ENCODE measurements around the gene FOXL2.

FOXL2 gene

DNA sequence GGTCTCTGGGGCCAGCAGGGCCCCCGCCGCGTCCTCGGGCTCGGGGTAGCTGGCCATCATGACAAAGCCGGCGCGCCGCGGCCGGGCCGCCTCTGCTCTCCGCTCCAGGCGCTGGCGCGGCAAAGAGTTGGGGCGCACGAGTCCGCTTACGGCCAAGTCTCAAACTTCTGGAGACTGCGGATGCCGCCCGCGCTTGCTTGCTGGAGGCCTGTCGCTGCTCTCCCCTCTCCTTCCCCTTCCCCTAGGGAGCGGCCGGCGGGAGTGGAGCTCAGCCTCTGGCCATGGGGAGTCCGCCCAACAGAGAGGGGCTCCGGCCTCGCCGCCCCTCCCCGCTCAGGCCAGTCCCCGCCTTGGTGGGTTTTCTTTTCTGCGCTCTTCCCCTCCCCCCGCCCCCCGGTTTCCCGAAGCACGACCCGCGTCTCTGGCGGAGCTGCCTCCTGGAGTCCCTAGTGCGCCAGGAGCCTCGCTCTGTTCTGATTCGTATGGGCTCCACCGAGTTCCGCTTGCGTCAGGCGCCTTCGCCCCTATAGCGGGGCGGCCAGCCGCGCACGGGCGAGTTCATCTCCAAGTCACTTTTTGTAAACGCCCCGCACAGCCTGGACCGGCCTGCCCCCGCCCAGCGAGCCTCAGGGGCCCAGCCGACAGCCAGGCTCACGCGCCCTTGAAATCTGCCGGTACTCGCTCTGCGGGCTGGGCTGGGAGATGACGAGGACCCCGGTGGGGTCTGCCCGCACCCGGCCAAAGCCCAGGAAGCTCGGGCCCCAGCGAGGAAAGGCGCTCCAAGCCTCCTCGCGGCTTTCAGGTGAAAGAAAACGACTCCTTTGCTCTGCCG lies at the start of gene FOXL2, which contains the start of gene FOXL2NB:
Gene FOXL2, minus strand, starts transcription at position 475 of the 832 bp plus-strand sequence. Its CDS starts 415 bp downstream, at position 60.
Gene FOXL2NB, plus strand, starts transcription at position 555 of the 832 bp plus-strand sequence. Its CDS starts 148 bp downstream, at position 703.
- DNase-seq (ENCODE audit: extremely low spot score, insufficient read length, low read depth) (no peak), FAIRE-seq (no peak)

DNA sequence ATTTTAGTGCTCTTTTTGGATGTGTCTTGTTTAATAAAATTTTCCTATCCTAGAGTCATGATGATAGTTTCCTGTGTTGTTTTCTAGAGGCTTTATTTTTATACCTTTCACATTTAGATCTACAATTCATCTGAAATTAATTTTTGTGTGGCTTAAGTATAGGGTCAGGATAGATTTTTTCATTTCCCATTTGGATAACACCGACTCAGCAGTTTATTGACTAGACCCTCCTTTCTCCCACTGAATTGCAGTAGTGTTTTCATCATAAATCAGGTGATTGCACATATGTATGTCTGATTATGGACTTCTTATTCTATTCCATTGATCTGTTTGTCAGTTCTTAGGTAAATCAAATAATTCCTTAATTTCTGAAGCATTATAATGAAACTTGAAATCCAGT lies 48.8 kb upstream of the FOXL2 start:
- DNase-seq (ENCODE audit: extremely low spot score, insufficient read length, low read depth): no peak
- no peak for FAIRE-seq

DNA sequence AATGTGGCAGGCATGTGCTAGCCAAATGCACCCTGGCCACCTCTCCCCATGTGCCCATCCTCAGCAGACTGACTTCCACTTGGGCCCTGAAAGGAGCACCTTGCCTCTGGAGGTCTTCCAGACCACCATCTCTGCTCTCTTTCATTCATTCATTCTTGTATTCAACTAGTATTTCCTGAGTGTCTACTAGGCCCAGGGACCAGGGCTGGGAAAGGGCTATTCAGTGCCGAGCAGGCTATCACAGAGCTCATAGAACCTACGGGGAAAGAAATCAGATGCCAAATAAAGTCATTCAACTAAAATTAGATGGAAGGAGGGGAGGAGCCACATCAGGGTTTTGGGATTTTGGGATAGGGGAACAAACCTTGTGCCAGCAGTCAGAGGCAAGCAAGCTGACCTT lies 40.2 kb upstream of the FOXL2 start:
- FAIRE-seq (no peak), DNase-seq (ENCODE audit: extremely low spot score, insufficient read length, low read depth) (no peak)

DNA sequence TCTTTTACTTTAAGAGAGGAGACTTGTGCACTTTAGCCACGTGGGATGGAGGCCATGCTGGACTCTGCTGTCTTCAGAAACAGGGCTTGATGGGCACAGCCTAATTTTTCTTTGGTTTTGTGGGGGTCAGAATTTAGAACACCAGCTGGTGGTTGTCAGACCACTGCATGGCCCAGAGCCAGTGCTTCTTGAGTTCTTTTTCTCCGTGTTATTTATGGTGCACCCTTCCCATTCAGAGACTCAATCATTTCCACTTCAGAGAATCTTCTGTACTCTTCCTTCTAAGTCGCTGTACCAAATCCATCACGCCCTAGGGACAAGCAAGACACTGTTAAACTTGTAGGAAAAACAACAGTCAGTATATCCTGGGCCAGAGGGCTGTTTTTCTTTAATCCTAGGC lies 39.0 kb upstream of the FOXL2 start:
- FAIRE-seq: no peak

DNA sequence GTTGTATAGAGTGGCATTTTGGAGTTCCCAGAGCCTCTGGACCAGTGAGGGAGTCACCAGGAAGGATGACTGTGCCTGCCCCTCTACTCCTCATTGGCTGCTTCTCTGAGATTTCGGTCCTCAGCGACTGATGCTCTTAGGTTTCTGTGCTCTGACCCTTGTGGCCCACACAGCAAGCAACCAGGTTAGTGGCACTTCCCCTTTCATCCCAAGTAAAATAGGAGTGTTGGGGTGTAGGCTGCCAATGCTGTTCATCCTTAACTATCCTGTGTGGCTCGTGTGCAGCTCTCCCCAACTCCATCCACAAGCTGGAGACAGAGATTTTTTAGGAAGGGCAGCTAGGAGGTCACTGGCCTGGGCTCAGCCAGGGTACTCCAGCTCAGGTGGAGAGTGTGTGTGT lies 37.9 kb upstream of the FOXL2 start:
- FAIRE-seq (no peak), DNase-seq (ENCODE audit: extremely low spot score, insufficient read length, low read depth) (no peak)

More for the DNA sequence above, 39.0 kb upstream of the FOXL2 start:
- DNase-seq (ENCODE audit: extremely low spot score, insufficient read length, low read depth): no peak

DNA sequence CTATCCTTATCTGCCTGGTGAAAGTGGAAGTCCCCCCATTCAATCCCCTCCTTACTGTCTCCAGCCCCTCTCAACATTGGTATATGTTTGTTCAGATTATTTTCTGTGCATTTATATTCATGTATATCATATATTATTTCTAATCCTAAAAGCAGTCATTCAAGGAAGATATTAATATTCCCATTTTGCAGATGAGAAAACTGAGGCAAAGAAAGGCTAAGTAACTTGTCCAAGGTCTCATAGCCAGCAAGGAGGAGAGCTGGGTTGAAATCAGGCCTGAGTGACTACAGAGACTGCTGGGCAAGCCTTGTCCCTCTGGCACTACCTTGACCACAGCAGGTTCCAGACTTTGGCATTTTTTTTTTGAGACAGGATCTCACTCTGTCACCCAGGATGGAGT lies 29.1 kb upstream of the FOXL2 start:
- FAIRE-seq (no peak), DNase-seq (ENCODE audit: extremely low spot score, insufficient read length, low read depth) (no peak)

DNA sequence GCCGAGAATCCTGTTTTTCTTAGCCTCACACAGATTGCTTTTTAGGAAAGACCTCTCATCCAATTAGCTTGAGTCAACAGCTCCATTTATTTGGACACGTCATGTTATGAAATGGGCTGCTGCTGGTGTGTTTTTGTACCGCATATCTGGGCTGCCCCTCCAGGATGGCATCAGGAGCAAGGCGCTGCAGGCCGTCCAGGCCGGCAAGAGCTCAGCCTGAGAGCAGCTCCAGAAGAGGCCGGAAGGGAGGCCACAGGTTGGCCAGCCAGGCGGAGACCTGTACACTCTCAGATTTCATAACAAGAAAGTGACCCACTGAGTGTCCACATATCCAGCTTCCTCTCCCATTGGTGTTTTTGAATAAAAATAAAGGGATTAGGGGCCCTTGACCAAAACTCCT lies 28.4 kb upstream of the FOXL2 start:
- DNase-seq (ENCODE audit: extremely low spot score, insufficient read length, low read depth) (no peak), FAIRE-seq (no peak)

DNA sequence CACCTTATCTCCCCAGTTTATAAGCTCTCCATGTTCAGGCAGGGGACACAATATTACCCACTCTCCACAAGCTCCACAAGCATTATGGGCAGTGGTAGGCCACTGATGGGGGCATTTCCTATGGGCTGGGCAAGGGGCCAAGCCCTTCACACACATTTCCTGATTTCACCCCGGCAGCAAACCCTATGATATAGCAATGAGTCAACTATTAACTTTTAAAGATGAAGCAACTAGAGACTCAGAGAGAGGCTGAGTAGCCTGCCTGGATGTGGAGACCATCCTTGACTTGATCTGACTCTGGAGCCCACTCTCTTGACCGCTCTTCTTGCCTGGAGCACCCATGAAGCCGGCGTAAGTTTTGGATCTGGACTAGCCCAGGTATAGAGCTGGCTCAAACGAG lies 27.5 kb upstream of the FOXL2 start:
- DNase-seq (ENCODE audit: extremely low spot score, insufficient read length, low read depth) (no peak), FAIRE-seq (no peak)

DNA sequence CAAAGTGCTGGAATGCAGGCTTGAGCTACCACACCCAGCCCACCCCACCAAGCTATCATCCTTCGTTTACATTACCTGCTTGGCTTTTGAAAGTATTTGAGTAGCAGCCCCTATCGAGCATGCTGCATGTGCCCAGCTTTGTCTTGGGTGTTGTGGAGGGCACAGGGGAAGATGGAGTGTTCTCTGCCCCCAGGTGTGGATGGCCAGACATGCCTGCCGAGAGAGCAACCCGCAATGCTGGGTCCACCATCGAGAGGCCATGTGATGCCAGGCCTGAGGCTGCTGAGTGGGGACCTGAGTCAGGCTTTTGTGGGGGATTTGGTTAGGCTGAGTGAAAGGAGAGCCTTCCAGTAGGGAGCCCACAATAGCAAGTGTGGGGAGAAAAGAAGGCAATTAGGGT lies 26.0 kb upstream of the FOXL2 start:
- FAIRE-seq (no peak), DNase-seq (ENCODE audit: extremely low spot score, insufficient read length, low read depth) (no peak)

DNA sequence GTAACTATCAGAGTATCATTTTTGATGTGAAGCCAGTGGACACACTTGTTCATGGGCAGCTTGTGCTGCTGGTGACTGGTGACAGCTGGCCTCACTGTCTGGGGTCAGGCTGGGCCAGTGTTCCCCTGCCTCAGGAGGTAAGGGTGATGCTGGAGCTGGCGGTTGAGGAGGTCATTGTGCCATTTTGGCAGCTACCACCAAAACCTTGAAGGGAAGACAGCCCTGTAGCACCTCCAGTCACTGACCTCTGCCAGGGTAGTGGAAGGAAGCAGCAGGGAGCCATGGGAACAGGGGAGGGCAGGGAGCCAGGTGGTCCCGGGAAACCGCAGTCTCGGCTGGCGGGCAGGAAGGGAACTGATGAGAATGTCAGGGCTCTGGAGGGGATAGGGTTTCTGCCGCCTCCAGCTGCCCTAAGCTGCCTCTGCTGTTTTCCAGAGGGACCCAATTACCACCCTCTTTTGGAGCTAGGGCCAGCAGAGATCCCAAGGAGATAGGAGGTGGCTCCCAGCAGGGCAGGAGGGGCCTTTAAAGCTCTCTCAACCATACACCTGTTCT lies 24.9 kb upstream of the FOXL2 start:
- DNase-seq (ENCODE audit: extremely low spot score, insufficient read length, low read depth): no peak
- no peak for FAIRE-seq

DNA sequence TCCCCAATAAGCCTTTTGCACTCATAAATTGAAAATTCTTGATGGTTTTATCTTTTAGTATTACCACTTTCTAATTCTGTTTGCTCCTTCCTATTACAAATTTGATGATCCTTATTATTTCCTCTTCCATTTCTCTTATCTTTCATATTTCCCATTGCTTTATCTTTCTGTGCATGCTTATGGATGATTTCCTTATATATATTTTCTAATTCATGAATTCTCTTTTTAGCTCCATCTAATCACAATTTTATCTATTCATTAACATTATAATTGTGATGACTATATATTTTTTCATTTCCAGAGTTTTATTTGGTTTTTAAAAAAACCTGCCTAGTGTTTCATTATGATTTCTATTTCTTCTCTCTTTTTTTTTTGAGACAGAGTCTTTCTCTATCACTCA lies 18.0 kb upstream of the FOXL2 start:
- FAIRE-seq (no peak), DNase-seq (ENCODE audit: extremely low spot score, insufficient read length, low read depth) (no peak)

DNA sequence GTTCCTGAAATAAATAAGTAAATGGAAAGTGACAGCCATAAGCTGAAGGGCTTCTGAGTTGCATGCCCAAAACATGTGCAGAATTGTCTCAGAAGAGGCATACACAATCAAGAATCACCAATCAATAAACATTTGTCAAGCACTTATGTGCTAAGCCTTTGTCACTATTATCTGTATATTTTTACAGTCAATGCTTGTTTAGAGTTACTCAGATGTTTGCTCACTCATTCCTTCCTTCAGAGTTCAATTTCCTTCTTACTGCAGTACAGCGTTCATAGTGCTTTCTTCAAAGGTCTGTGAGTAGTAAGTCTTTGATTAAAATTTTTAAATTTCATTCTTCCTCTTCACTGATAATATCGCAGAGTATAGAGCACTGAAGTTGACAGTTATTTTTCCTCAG lies 17.3 kb upstream of the FOXL2 start:
- FAIRE-seq (no peak), DNase-seq (ENCODE audit: extremely low spot score, insufficient read length, low read depth) (no peak)

DNA sequence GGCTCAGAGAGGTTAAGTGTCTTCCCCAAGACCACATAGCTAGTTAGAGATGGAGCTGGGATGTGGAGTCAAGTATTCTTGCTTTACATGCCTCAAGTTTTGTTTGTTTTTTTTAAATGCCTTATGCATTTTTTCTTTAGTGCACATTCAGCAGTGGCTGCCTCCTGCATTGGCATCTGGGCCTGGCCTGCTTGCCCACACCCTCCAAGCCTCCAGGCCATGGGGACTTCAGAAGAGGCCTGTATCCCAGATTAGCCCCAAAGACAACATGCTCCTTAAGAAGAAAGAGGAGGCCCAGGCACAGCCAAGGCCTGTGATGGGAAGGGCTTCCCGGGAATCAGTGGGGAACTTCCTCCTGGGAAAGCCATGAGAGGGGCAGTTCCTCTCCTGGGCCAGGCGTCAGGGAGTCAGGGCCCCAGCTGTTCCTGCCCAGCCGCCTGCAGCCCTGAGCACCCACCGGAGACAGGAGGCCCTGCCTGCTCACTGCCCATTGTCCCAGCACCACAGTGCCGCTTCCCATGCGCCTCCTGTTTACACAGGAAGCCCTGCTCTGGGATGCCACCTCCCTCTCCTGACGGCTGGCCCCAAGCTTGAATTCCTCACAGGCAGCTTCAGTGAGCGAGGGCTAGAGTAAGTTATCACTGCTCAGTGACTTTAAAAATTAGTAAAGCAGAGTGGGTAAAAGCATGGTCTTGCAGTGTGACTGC lies 16.1 kb upstream of the FOXL2 start:
- FAIRE-seq (no peak), DNase-seq (ENCODE audit: extremely low spot score, insufficient read length, low read depth) (no peak)

DNA sequence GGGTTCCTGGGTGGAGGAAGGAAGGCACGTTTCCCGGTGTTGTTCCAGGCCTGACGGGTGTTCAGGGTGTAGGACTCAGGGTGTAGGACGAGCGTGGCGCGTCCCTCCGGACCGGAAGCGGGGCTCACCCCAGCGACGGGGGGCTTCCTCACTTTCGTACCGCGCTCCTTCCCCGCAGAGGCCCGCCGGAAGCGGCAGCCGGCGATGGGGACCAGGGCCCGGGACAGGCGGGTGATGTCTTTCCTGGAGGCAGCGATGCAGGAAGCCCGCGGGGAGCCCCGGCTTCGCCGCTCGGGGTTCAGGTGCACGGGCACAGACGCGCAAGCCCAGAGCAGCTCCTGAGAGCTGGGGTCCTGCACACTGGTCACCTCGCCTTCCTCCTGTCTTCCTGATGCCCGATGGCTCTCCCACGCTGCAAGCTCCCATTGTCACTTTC lies 13.5 kb upstream of the FOXL2 start:
- FAIRE-seq: no peak
- DNase-seq (ENCODE audit: extremely low spot score, insufficient read length, low read depth): no peak

DNA sequence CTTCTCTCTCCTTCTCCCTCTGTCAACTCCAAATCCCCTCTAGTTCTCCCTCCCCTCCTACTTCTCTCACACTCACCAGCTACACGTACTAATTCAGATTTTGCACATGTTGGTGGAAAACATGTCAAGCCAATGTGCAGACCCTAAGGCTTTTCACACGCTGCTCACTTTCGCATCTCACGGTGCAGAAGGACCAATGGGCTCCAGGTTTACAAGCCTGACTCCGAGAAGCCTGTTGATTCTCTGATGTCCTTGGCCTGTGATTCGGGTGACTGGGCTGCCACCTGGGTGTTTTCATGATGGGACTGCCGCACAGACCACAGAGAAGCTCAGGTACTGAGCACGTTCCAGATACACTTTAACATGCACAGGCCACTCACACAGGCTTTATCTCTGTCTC lies 3.8 kb upstream of the FOXL2 start:
- DNase-seq (ENCODE audit: extremely low spot score, insufficient read length, low read depth) (no peak), FAIRE-seq (no peak)

DNA sequence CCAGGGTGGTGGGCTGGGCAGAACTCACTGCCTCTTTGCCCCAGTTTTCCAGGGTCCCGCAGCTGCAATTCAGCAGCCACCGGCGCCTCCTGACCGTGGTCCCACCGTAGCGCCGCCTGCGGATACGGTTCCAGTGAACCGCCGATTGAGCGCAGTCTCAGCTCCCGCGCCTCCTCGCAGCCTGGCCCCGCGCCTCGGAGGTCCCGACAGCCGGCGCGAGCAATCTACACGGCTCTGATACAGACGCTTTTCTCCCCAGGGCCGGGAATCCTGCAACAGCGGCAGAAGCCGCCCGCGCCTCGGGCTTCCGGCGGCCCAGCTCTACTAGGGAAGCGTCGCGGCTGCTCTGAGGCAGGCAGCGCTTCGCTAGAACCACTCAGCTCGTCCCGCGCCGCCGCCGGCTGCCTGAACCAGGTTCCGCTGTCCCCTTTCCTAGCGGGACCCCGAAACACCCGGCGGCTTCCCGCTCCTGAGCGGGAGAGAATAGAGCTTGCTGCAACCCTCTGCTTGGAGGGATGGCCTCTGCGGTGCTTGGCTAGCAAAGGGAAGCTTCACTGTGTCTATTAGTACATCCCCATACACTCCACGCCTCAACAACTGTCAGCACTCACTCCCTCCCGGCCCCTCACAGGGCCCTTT lies 3.2 kb upstream of the FOXL2 start:
- DNase-seq (ENCODE audit: extremely low spot score, insufficient read length, low read depth) (no peak), FAIRE-seq (no peak)

DNA sequence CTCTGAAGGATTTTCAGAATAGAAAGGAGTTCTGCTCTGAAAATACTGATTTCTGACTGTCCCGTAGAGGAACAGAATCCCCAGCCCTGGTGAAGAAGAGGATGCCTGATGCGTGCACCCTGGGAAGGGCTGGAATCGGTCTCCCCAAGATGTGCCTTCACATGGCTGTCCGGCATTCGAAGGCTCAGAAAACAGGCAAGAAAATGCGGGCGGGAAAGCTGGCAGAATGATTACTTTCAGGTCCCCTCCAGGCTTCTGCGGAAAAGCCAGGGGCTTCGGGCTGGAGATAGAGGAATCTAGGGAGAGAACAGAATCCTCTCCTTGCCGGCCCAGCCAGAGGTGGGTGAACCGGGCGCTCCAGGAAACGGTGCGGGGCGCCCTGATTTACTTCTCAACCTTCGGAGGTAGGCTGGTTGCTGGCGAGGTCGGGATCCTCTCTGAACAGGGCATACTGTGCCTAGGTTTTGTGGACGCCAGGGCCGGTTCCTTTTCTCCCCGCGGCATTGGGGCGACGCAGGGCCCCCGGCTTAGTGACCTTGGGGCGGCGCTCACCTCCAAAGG lies 2.6 kb upstream of the FOXL2 start:
- no peak for FAIRE-seq

DNA sequence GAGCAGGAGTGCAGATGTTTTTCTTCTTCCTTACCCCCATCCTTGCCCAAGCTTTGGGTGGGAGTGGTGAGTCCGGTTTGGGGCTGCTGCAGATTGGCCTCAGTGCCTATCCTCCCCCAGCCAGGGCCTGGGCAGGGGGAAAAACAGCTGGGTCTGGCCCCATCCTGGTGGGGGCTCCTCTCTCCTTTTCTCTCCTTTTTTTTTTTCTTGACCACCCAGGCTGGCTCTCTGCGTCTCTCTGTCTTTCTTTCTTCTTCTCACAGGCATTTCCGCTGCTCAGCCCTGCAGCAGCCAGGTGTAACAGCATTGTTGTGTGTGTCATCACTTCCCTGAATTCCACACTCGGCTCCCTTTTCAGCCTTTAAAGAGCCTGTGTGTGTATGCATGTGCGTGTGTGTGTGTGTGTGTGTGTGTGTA lies 2.1 kb upstream of the FOXL2 start:
- FAIRE-seq: no peak
- DNase-seq (ENCODE audit: extremely low spot score, insufficient read length, low read depth): no peak

More for the DNA sequence above, 2.6 kb upstream of the FOXL2 start:
- DNase-seq (ENCODE audit: extremely low spot score, insufficient read length, low read depth): no peak

DNA sequence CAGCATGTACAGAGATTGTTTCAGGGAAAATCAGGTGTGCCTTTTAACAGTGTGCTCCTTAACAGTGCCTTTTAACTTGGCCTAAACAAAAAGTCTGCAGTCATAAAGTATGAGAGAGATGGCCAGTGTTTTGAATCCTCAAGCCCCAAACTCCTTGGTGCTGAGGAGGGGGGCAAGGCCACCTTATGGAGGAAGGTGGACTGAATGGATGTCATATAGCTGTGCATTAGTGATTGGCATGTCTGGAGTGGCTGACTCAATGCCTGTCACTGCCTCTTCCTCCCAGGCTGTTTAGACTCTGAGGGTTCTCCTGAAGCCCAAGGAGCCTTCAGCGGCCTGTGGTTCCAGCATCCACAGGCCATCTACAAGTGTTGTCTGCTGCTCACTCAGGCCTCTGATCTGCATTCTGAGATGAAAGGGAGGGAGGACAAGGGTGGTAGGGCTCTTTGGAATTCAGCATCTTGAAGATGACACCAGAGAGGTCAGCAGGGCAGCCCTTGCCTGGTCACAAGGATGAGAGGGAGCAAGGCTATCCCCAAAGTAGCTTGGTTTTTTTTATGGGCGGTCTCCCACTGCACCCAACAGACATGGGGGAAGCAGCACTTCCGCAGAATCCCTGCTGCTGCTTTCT lies 1.5 kb upstream of the FOXL2 start:
- no peak for FAIRE-seq
- DNase-seq (ENCODE audit: extremely low spot score, insufficient read length, low read depth): no peak
